ENCODE data around the gene HSD17B1. TPM values are rescaled to one million over a fixed set of nuclear protein-coding genes. Genes with fewer than 3 reads are reported as not detected.
"Not testable (repeated sequence)": the region's sequence is repeated elsewhere in the genome, so short reads cannot be mapped to it uniquely, and the experiment has no call there.

Gene HSD17B1
- total RNA-seq (1.1 TPM), polyA plus RNA-seq (6.1 TPM)
- long read RNA-seq, donor 1, result 0 reads
- long read RNA-seq, donor 2, result 0 reads
- long read RNA-seq, donor 3, result 0 reads
- long read RNA-seq, donor 4, result 0 reads
- long read RNA-seq, donor 5, result 0 reads
- long read RNA-seq, donor 6, result 0 reads
- long read RNA-seq, donor 7, result 0 reads
- long read RNA-seq, donor 8, result 0 reads
- long read RNA-seq, donor 9, result 0 reads
- long read RNA-seq, donor 10, result 0 reads

GRCh38 chr17:42552736-42553135 is at the start of gene HSD17B1:
Gene HSD17B1 (plus strand): TSS chr17:42552923. CDS start chr17:42552934, 11 bp downstream.
- peaks cover 16 to 33% of the 10 kb centered on the region in 2 donors for H3K4me1 ChIP-seq (ENCODE audit: control insufficient read depth in 2 of 2, insufficient read depth in 2 of 2, low read length in 2 of 2)
- DNase-seq (ENCODE audit: low read depth in 6 of 9, low spot score in 9 of 9), result not testable (repeated sequence)
- WGBS, result 98% methylated on average over 15 of the region's 15 CpGs

GRCh38 chr17:42502926-42503325 is 49.8 kb upstream of the HSD17B1 start:
- no peak overlapping the region for H3K4me3 ChIP-seq (ENCODE audit: low read length in 2 of 2)

More at GRCh38 chr17:42552736-42553135, at the start of gene HSD17B1:
- not testable (repeated sequence) for H3K27ac ChIP-seq (ENCODE audit: low read depth in 1 of 2, low read length in 1 of 2); H3K9me3 ChIP-seq (ENCODE audit: control insufficient read depth in 2 of 2, insufficient read depth in 1 of 2, low read length in 1 of 2); H3K36me3 ChIP-seq (ENCODE audit: control insufficient read depth in 2 of 2, insufficient read depth in 2 of 2, low read length in 1 of 2)
- peak within 1 kb of the TSS; percentile 73 to 93 for H3K4me3 ChIP-seq (ENCODE audit: low read length in 2 of 2)
- H3K27me3 ChIP-seq (ENCODE audit: control insufficient read depth in 2 of 2, insufficient read depth in 1 of 2, low read length in 1 of 2), result peaks cover 0 to 14% of the 10 kb centered on the region in 2 donors

GRCh38 chr17:42507671-42508070 is 45.1 kb upstream of the HSD17B1 start:
- Histone ChIP-seq H3K27me3 (ENCODE audit: control insufficient read depth in 2 of 2, insufficient read depth in 1 of 2, low read length in 1 of 2) (no peaks in the 10 kb centered on the region), H3K27ac (ENCODE audit: low read depth in 1 of 2, low read length in 1 of 2) (no peak overlapping the region), H3K36me3 (ENCODE audit: control insufficient read depth in 2 of 2, insufficient read depth in 2 of 2, low read length in 1 of 2) (peaks cover 23 to 48% of the 10 kb centered on the region in 2 donors), H3K4me1 (ENCODE audit: control insufficient read depth in 2 of 2, insufficient read depth in 2 of 2, low read length in 2 of 2) (peaks cover 0 to 28% of the 10 kb centered on the region in 2 donors), H3K4me3 (ENCODE audit: low read length in 2 of 2) (no peak overlapping the region), H3K9me3 (ENCODE audit: control insufficient read depth in 2 of 2, insufficient read depth in 1 of 2, low read length in 1 of 2) (no peaks in the 10 kb centered on the region)
- WGBS, result 96% methylated on average over 4 of the region's 4 CpGs
- DNase-seq (ENCODE audit: low read depth in 6 of 9, low spot score in 9 of 9), result no peak

More at GRCh38 chr17:42502926-42503325, 49.8 kb upstream of the HSD17B1 start:
- Histone ChIP-seq H3K4me1 (ENCODE audit: control insufficient read depth in 2 of 2, insufficient read depth in 2 of 2, low read length in 2 of 2) (peaks cover 0 to 11% of the 10 kb centered on the region in 2 donors), H3K9me3 (ENCODE audit: control insufficient read depth in 2 of 2, insufficient read depth in 1 of 2, low read length in 1 of 2) (no peaks in the 10 kb centered on the region), H3K36me3 (ENCODE audit: control insufficient read depth in 2 of 2, insufficient read depth in 2 of 2, low read length in 1 of 2) (peaks cover 25 to 61% of the 10 kb centered on the region in 2 donors), H3K27me3 (ENCODE audit: control insufficient read depth in 2 of 2, insufficient read depth in 1 of 2, low read length in 1 of 2) (no peaks in the 10 kb centered on the region), H3K27ac (ENCODE audit: low read depth in 1 of 2, low read length in 1 of 2) (no peak overlapping the region)
- no peak for DNase-seq (ENCODE audit: low read depth in 6 of 9, low spot score in 9 of 9)
- WGBS, result 99% methylated on average over 1 of the region's 1 CpG

GRCh38 chr17:42508426-42509165 is 44.1 kb upstream of the HSD17B1 start:
- DNase-seq (ENCODE audit: low read depth in 6 of 9, low spot score in 9 of 9), result no peak
- H3K4me1 ChIP-seq (ENCODE audit: control insufficient read depth in 2 of 2, insufficient read depth in 2 of 2, low read length in 2 of 2), result peaks cover 0 to 29% of the 10 kb centered on the region in 2 donors
- WGBS, result 74% methylated on average over 12 of the region's 12 CpGs
- H3K4me3 ChIP-seq (ENCODE audit: low read length in 2 of 2), result no peak overlapping the region
- H3K36me3 ChIP-seq (ENCODE audit: control insufficient read depth in 2 of 2, insufficient read depth in 2 of 2, low read length in 1 of 2), result peaks cover 25 to 41% of the 10 kb centered on the region in 2 donors
- no peaks in the 10 kb centered on the region for H3K27me3 ChIP-seq (ENCODE audit: control insufficient read depth in 2 of 2, insufficient read depth in 1 of 2, low read length in 1 of 2)
- no peak overlapping the region for H3K27ac ChIP-seq (ENCODE audit: low read depth in 1 of 2, low read length in 1 of 2)
- H3K9me3 ChIP-seq (ENCODE audit: control insufficient read depth in 2 of 2, insufficient read depth in 1 of 2, low read length in 1 of 2), result no peaks in the 10 kb centered on the region

- Histone ChIP-seq H3K4me3 (ENCODE audit: low read length in 2 of 2) (no peak overlapping the region), H3K36me3 (ENCODE audit: control insufficient read depth in 2 of 2, insufficient read depth in 2 of 2, low read length in 1 of 2) (peaks cover 31 to 41% of the 10 kb centered on the region in 2 donors), H3K27ac (ENCODE audit: low read depth in 1 of 2, low read length in 1 of 2) (no peak overlapping the region), H3K27me3 (ENCODE audit: control insufficient read depth in 2 of 2, insufficient read depth in 1 of 2, low read length in 1 of 2) (no peaks in the 10 kb centered on the region), H3K9me3 (ENCODE audit: control insufficient read depth in 2 of 2, insufficient read depth in 1 of 2, low read length in 1 of 2) (no peaks in the 10 kb centered on the region), H3K4me1 (ENCODE audit: control insufficient read depth in 2 of 2, insufficient read depth in 2 of 2, low read length in 2 of 2) (peaks cover 0 to 29% of the 10 kb centered on the region in 2 donors)
- WGBS, result 93% methylated on average over 5 of the region's 5 CpGs
- DNase-seq (ENCODE audit: low read depth in 6 of 9, low spot score in 9 of 9), result no peak
Observed at GRCh38 chr17:42509409-42509808, 43.3 kb upstream of the HSD17B1 start.

GRCh38 chr17:42509841-42510240 is 42.9 kb upstream of the HSD17B1 start:
- no peak overlapping the region for H3K4me3 ChIP-seq (ENCODE audit: low read length in 2 of 2)
- WGBS, result 96% methylated on average over 2 of the region's 2 CpGs
- no peaks in the 10 kb centered on the region for H3K9me3 ChIP-seq (ENCODE audit: control insufficient read depth in 2 of 2, insufficient read depth in 1 of 2, low read length in 1 of 2)
- H3K27me3 ChIP-seq (ENCODE audit: control insufficient read depth in 2 of 2, insufficient read depth in 1 of 2, low read length in 1 of 2), result no peaks in the 10 kb centered on the region
- peaks cover 32 to 45% of the 10 kb centered on the region in 2 donors for H3K36me3 ChIP-seq (ENCODE audit: control insufficient read depth in 2 of 2, insufficient read depth in 2 of 2, low read length in 1 of 2)
- no peak overlapping the region for H3K27ac ChIP-seq (ENCODE audit: low read depth in 1 of 2, low read length in 1 of 2)
- no peak for DNase-seq (ENCODE audit: low read depth in 6 of 9, low spot score in 9 of 9)
- peaks cover 0 to 29% of the 10 kb centered on the region in 2 donors for H3K4me1 ChIP-seq (ENCODE audit: control insufficient read depth in 2 of 2, insufficient read depth in 2 of 2, low read length in 2 of 2)

GRCh38 chr17:42512246-42512645 is 40.5 kb upstream of the HSD17B1 start:
- WGBS, result 95% methylated on average over 9 of the region's 9 CpGs
- Histone ChIP-seq H3K27ac (ENCODE audit: low read depth in 1 of 2, low read length in 1 of 2) (peak overlapping the region in 1 of 2 donors; percentile 32), H3K4me3 (ENCODE audit: low read length in 2 of 2) (no peak overlapping the region), H3K4me1 (ENCODE audit: control insufficient read depth in 2 of 2, insufficient read depth in 2 of 2, low read length in 2 of 2) (peaks cover 0 to 33% of the 10 kb centered on the region in 2 donors), H3K9me3 (ENCODE audit: control insufficient read depth in 2 of 2, insufficient read depth in 1 of 2, low read length in 1 of 2) (no peaks in the 10 kb centered on the region), H3K27me3 (ENCODE audit: control insufficient read depth in 2 of 2, insufficient read depth in 1 of 2, low read length in 1 of 2) (no peaks in the 10 kb centered on the region), H3K36me3 (ENCODE audit: control insufficient read depth in 2 of 2, insufficient read depth in 2 of 2, low read length in 1 of 2) (peaks cover 38 to 50% of the 10 kb centered on the region in 2 donors)
- no peak for DNase-seq (ENCODE audit: low read depth in 6 of 9, low spot score in 9 of 9)

- H3K4me1 ChIP-seq (ENCODE audit: control insufficient read depth in 2 of 2, insufficient read depth in 2 of 2, low read length in 2 of 2), result peaks cover 0 to 31% of the 10 kb centered on the region in 2 donors
- no peaks in the 10 kb centered on the region for H3K27me3 ChIP-seq (ENCODE audit: control insufficient read depth in 2 of 2, insufficient read depth in 1 of 2, low read length in 1 of 2)
- no peaks in the 10 kb centered on the region for H3K9me3 ChIP-seq (ENCODE audit: control insufficient read depth in 2 of 2, insufficient read depth in 1 of 2, low read length in 1 of 2)
- DNase-seq (ENCODE audit: low read depth in 6 of 9, low spot score in 9 of 9), result no peak
- no peak overlapping the region for H3K4me3 ChIP-seq (ENCODE audit: low read length in 2 of 2)
- H3K36me3 ChIP-seq (ENCODE audit: control insufficient read depth in 2 of 2, insufficient read depth in 2 of 2, low read length in 1 of 2), result peaks cover 38 to 45% of the 10 kb centered on the region in 2 donors
- peak overlapping the region in 1 of 2 donors; percentile 32 for H3K27ac ChIP-seq (ENCODE audit: low read depth in 1 of 2, low read length in 1 of 2)
- 89% methylated on average over 6 of the region's 6 CpGs for WGBS
Observed at GRCh38 chr17:42512733-42513251, 39.9 kb upstream of the HSD17B1 start.

GRCh38 chr17:42513686-42514085 is 39.0 kb upstream of the HSD17B1 start:
- H3K4me3 ChIP-seq (ENCODE audit: low read length in 2 of 2), result no peak overlapping the region
- peaks cover 33 to 37% of the 10 kb centered on the region in 2 donors for H3K36me3 ChIP-seq (ENCODE audit: control insufficient read depth in 2 of 2, insufficient read depth in 2 of 2, low read length in 1 of 2)
- DNase-seq (ENCODE audit: low read depth in 6 of 9, low spot score in 9 of 9), result no peak
- 98% methylated on average over 11 of the region's 11 CpGs for WGBS
- H3K27me3 ChIP-seq (ENCODE audit: control insufficient read depth in 2 of 2, insufficient read depth in 1 of 2, low read length in 1 of 2), result no peaks in the 10 kb centered on the region
- no peaks in the 10 kb centered on the region for H3K9me3 ChIP-seq (ENCODE audit: control insufficient read depth in 2 of 2, insufficient read depth in 1 of 2, low read length in 1 of 2)
- peaks cover 0 to 34% of the 10 kb centered on the region in 2 donors for H3K4me1 ChIP-seq (ENCODE audit: control insufficient read depth in 2 of 2, insufficient read depth in 2 of 2, low read length in 2 of 2)
- H3K27ac ChIP-seq (ENCODE audit: low read depth in 1 of 2, low read length in 1 of 2), result no peak overlapping the region

Measured in thymus (tissue), 14 donors.